HG03442 (cell line): ENCODE results near the gene STOM.
"Not testable (repeated sequence)": the region's sequence is repeated elsewhere in the genome, so short reads cannot be mapped to it uniquely, and the experiment has no call there.

Source experiments
- ATAC-seq: cut with Tn5 transposase; IDR thresholded peaks from one replicate; pipeline ENCODE4 v1.9.1; 2021; ENCODE audit warnings: mild to moderate bottlenecking, moderate library complexity; ENCODE audit not compliant: unreplicated experiment

The STOM gene, protein sequence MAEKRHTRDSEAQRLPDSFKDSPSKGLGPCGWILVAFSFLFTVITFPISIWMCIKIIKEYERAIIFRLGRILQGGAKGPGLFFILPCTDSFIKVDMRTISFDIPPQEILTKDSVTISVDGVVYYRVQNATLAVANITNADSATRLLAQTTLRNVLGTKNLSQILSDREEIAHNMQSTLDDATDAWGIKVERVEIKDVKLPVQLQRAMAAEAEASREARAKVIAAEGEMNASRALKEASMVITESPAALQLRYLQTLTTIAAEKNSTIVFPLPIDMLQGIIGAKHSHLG

DNA sequence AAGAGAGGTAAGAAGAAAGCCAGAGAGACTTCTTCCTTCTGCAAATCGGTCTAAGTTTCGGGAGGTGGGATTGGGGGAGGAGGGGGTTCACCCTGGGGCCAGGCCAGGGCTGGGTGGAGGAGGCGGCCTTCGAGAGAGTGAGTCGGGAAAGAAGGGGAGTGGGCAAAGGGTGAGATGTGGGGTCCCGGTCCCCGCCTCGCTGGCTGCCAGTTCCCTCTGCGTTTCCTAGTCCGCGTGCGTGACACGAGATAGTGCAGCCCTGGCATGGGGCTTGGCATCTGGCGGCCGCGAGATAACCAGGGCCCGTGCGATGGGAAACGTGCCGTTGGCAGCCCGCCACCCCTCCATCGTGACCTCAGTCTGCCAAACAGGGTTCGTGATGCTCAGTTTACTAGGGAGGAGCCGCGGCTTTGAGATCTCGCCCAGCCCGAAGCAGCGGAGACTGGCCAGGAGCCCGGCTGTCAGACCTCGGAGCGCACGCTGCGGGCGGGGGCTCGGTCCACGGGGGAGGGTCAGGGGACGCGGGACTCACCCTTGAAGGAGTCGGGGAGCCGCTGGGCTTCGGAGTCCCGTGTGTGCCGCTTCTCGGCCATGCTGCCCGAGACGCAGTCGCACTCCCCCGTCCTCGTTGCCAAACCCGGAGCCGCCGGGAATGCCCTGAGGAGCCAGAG, at the start of gene STOM:
Gene STOM (minus strand): TSS at position 656 of the 671 bp plus-strand sequence. CDS start 63 bp downstream, at position 593.
- ATAC-seq: peak; percentile 52

DNA sequence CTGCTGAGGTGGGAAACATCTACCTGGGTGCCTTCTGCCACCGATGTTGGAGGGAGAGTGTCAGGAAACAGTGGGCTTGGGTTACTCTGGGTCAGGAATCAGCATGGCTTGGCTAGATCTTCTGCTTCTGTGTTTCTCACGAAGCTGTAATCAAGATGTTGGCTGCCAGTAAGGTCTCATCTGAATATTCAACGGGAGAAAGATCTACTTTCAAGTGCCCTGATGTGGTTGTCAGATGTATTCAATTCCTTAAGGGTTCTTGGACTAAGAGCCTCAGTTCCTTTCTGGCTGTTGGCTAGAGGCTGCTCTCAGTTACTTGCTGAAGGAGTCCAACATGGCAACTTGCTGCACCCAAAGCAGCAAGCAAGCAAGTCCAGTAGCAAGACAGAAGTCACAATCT, 41.9 kb upstream of the STOM start:
- no peak for ATAC-seq

DNA sequence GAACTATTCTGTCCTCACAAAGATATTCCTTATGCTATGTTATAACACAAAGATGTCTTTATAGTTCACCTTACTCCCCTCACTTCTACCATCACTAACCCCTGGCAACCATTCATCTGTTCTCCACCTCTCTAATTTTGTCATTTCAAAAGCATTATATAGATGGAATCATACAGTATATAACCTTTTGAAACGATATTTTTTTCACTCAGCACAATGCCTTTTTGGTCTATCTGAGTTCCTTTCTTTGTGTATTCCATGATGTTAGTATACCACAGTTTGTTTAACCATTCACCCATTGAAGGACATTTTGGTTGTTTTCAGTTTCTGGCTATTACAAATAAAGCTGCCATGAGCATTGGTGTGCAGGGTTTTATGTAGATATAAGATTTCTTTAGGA, 35.8 kb upstream of the STOM start:
- no peak for ATAC-seq

DNA sequence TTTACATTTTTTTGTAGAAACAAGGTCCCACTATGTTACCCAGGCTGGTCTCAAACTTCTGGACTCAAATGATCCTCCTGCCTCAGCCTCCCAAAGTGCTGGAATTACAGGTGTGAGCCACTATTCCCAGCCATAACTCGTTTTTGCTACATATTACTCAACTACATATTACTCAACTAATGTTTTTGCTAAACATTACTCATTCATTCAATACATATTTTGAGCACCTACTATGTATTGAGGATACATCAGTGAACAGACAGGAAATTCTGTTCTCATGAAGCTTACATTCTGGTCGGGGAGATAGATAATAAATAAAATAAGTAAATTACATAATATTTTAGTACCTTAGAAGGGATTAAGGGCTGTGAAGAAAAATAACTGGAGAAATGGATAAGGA, 34.9 kb upstream of the STOM start:
- no peak for ATAC-seq

DNA sequence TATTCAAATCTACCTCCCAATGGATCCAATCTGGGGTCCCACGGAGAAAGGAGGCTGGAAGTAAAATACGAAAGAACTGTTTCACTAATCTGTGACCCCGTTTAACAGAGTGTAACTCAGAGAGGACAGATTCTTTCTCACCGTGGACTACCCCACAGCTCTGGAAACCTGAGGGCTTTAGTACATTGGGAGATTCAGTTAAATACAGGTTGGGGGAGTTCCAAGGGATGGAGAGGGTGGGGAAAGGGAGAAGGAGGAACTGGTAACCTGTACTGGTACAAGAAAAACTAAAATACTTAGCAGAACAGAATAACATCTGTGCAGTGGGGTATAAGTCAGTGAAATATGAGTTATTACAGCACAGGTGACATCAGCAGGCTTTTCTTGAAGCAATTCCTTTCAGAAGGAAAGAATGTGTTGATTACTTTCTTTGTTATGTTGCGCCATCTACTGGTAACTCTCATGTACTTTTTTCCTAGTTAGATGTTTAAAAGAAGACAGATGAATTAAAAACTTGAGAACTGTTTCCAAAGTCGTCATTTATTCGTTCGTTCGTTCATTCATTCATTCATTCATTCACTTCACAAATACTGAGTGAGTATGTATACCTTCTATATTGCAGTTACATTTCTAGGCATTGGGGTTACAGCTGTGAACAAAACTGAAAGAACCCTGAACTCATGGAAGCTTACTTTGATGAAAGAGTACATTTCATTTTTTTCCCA, 30.0 kb upstream of the STOM start:
- ATAC-seq: no peak

DNA sequence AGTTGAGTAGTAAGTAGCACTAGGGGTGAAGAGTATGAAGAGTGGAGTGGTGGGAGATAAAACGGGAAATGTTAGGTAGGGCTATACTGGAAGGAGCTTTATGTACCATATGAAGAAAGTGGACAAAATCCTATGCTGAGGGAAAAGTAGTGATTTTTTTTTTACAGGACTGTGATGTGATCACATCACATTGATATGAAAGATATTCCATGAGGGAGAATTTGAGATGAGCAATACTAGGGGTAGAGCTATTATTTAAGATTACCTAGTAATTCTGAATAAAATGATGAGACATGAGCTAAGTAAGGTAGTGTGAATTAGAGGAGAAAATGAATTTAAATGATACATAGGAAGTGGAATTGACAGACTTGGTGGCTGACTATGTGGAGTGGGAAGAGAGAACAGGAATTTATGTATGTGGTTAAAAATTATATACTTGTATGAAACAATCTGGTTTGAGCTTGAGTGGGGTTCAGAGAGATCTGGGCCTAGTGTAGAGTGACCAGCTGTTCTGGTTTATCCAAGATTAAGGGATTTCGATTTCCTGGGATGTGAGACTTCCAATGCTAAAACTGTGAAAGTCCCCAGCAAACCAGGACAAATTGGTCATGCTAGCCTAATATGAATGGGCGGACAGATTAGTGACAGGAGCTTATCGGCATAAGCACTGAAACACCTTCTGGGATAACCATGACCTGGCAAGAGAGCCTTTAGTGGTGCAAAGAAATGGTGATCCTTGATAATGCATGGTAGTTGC, 29.3 kb upstream of the STOM start:
- ATAC-seq: no peak

DNA sequence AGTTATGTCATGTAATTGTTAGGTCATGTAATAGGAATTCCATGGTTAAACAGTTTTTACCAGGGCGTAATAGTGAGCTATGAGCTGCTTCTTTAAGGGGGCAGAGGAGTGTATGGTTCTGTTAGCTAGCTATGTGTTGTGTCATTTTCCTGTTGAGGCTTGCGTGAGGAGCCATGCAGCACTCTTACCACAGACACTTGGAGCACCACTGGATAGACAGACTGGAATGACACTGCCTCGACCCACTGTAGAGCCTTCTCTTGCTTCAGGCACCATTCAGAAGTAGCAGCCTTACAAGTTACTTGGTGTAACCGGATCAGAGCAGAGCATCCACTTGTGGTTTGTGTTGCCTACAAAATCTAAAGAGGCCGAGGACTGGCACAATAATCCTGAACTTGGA, 28.3 kb upstream of the STOM start:
- ATAC-seq: no peak

DNA sequence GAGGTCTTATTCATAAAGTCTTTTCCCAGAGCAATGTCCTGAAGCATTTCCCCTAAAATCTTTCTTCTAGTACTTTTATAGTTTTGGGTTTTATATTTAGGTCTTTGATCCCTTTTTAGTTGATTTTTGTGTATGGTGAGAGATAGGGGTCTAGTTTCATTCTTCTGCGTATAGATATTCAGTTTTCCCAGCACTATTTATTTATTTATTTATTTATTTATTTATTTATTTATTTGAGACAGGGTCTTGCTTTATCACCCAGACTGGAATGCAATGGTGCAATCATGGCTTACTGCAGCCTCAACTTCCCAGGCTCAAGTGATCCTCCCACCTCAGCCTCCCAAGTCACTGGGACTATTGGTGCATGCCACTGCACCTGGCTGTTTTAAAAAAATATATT, 27.2 kb upstream of the STOM start:
- ATAC-seq: not testable (repeated sequence)

DNA sequence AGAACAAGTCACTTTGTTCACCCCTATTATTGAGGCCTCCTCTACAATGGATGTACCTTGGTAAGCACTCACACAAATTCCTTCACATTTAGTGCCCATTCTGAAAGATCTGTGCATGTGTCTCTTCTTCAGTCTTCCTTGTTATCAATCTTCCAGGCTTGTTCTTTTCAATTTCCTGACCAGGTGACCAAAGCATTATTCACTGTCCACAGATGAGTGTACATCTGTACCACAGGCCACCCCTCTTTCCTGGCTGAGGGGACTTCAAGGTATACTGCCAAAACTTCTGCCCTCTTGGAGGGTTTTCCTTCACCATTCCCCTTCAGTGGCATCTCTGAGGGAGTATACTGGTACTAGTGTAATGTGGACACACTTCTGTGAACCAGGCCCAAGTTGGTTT, 25.5 kb upstream of the STOM start:
- ATAC-seq: no peak

DNA sequence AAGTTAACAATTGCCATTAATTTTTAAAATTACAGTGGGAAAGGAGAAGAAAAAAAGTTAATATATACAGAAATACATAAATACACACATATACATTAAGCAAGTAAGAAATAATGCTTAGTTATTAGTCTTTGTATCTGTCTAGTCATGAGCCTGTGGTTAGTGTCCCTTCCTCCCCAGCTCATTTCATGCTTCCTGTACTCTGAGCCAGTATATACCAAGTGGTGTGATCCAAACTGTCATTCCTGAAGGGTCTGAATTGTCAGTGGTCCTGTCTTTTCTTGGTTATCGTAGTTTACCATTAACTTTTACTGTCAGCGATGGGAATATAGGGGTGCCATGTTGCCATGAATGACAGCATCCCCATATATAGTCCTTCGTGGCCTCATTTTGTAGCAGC, 24.2 kb upstream of the STOM start:
- ATAC-seq: no peak

DNA sequence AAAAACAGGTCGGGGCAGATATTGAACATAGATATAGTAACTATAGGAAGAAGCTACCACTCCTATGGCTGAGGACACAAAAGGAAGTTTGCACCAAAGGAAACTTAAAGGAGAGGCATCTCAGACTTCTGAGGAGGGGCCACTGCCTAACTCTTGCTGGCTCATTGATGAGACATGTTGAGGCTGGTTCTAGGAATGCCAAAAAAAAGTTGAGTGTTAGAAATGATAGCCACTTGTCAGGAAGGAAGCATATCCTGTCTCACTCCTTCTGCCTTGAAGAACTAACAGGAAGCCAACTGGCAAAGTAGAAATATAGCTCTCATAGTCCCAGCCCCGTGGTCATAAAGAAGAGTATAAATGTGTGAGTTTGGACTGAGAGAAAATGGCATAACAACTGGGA, 23.3 kb upstream of the STOM start:
- no peak for ATAC-seq

DNA sequence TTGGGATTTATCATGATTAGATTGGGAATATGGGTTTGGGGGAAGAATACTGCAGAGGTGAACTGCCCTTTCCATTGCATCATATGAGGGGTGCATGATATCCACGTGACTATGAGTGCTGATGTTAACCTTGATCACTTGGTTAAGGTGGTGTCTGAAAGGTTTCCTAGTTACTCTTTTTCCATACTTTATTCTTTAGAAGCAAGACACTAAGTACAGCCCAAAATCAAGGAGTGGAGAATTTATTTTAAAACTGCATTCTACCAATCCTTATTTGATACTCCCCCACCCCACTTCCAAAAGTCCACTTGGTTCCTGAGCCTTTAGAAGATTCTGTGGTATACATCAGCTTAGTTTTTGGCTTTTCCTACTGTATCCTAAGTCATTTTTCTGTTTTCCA, 20.3 kb upstream of the STOM start:
- no peak for ATAC-seq

DNA sequence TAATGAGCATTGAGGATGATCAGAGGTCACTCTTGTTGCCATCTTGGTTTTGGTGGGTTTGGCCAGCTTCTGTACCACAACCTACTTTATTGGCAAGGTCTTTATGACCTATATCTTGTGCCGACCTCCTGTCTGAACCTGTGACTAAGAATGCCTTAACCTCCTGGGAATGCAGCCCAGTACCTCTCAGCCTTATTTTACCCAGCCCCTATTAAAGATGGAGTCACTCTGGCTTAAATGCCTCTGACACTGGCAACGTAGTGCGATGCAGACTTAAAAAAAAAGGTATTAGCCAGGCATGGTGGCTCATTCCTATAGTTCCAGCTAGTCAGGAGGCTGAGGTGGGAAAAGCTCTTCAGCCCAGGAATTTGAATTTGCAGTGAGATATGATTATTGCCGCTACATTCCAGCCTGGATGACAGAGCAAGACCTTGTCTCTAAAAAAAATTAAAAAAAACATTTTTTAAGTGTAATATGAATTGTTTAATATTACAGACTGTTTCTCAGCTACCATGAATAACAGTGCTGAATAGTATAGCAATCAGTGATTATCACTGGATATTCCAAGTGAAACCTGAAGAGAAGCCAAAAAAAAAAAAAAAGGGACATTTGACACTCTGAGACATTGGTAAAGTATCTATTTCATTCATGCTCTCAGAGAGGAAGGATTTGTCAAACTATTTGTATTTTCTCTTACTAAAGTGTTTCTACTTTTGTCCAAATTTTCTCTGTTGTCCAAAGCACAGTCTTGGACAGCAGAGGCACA, 18.3 kb upstream of the STOM start:
- no peak for ATAC-seq

DNA sequence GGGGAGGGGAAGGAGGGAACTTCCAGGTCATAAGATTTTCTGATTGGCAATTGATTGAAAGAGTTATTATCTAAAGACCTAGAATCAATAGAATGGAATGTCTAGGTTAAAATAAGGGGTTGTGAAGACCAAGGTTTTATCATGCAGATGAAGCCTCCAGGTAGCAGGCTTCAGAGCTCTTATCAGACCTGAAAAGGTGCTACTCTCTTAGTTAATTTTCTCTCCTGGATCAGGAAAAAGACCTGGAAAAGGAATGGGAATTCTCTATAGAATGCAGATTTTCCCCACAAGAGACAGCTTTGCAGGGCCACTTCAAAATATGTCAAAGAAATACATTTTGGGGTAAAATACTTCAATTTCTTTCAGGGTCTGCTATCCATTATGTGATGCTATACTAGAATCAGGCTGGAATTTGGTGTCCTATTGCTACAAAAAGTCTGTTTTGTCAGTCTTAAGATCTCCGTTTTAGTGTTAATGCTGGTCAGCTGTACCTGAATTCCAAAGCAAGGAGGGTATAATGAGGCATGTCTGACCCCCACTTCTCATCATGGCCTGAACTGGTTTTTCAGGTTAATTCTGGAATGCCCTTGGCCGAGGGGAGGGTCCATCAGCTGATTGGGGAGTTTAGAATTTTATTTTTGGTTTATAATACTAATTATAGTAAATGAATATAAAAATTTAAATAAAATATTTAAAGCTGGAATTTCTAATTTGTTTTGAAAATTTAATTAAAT, 16.6 kb upstream of the STOM start:
- ATAC-seq: no peak

DNA sequence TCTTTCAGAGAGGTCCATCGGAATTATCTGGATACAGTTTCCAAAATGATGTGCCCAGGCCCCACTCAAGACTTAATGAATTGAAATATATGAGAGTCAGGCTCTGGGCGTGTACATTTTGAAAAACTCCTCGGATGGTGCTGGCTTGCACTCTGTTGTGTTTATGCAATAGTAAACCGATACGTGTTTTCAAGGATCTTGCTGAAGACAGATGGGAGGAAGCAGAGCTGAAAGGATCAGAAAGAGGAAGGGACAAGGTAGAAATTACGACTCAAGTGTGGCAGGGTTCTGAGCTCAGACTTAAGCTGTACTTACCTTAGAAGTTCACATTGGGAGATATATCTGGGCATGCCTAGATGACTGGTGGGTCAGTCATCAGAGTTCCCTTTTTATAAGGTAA, 13.7 kb upstream of the STOM start:
- ATAC-seq: no peak

DNA sequence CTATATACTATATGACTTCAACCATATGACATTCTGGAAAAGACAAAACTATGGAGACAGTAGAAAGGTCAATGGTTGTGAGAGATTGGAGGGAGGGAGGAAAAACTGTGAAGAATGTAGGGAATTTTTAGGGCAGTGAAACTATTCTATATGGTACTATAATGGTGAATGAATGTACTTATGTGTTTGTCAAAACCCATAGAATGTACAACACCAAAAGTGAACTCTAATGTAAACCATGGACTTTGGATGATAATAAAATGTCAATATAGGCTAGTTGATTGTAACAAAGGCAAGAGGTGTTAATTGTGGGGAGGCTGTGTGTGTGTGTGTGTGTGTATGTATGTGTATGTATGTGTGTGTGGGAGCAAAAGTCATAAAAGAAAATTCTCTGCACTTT, 10.8 kb upstream of the STOM start:
- no peak for ATAC-seq

DNA sequence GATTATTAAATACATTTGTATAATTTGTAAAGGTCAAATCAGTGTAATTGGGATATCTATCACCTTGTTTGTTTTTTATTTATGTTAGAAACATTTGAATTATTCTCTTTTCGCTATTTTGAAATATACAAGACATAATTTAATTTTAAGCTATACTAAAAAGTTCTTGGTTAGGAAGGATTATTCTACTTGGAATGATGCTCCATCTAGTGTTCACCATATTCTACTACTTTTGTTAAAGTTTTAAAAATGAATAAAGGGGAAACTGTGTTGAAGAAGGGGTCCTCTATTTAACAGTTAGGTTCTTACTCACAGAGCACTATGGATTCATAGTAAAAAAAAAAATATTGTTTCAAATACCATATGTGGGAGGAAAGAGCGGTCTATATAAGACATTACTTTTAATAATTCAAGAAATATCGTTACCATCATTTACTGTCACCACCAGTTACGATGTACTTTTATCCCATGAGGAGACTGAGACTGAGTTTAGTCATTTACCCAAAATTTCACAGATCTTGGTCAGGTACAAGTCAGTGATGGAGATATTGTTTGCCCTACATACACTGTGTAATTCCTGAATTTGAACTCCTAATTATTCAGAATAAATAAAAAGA, 6.3 kb upstream of the STOM start:
- ATAC-seq: no peak

DNA sequence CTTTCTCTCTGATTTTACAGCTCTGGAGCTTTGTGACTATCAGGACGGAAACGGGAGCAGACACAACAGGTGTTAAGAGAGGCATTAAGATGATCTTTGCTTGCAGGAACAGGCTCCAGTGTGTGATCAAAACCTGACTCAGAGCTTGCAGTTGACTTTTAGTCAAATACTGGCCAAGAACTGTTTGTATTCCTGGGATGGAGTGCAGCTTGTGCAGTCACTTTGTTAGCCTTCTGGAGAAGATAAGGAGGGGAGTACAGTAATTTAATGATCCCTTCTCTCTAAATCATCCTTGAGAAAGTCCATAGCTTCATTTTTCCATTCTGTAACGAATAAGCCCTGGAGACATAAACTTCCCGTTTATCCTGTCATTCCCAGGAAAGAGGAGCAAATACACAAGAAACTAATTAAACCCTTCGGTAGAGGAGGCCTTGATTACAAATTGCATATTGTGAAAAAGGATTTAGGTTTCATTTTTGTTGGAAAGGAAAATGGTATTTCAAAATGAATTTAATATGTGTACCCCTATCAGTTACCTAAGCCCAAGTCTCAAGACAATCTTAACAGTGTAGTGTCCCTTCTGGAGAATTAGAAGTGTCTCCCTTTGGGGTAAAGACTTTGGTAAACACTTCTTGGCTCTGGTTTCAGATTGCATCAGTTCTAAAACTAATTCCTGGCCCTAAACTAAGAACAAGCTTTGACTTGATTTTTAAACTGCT, 3.1 kb upstream of the STOM start:
- no peak for ATAC-seq
